SK-N-SH treated with all-trans-retinoic acid at 6 μM for 48 hours (cell line): ENCODE results near the gene NRIP1.

Experiments
- ATAC-seq: fragments of 200-7000 bp; cut with Tn5 transposase; 3 replicates; pipeline ENCODE4 v1.9.1; 2020; ENCODE audit warnings: mild to moderate bottlenecking, moderate library complexity
- ARNTL ChIP-seq: fragments of 450-650 bp; formaldehyde crosslinking; IDR thresholded peaks from 2 replicates; pipeline ENCODE4 v1.5.0; 2020; ENCODE audit warnings: low read depth, mild to moderate bottlenecking, moderate library complexity, borderline replicate concordance
- BACH2 ChIP-seq: fragments of 250-450 bp; sonication (Bioruptor Pico); IDR thresholded peaks from 2 replicates; pipeline ENCODE4 v1.9.0; 2021; ENCODE audit warnings: mild to moderate bottlenecking, borderline replicate concordance
- ESRRG ChIP-seq: fragments of 250-450 bp; sonication (Bioruptor Pico); IDR thresholded peaks from 2 replicates; pipeline ENCODE4 v1.6.1; 2021; ENCODE audit warnings: mild to moderate bottlenecking
- GLIS3 ChIP-seq: fragments of 250-450 bp; sonication (Bioruptor Pico); IDR thresholded peaks from 2 replicates; pipeline ENCODE4 v1.5.0; 2020; ENCODE audit warnings: mild to moderate bottlenecking, moderate library complexity
- ISL1 ChIP-seq: fragments of 250-450 bp; sonication (Bioruptor Pico); IDR thresholded peaks from 2 replicates; pipeline ENCODE4 v2.1.2; 2022; ENCODE audit warnings: mild to moderate bottlenecking, moderate library complexity
- OSR1 ChIP-seq: fragments of 250-450 bp; sonication (Bioruptor Pico); IDR thresholded peaks from 2 replicates; pipeline ENCODE4 v1.8.0; 2022; ENCODE audit warnings: moderate library complexity, mild to moderate bottlenecking, inconsistent platforms
- PPARA ChIP-seq: fragments of 250-450 bp; sonication (Bioruptor Pico); IDR thresholded peaks from 2 replicates; pipeline ENCODE4 v1.5.0; 2020; ENCODE audit warnings: mild to moderate bottlenecking, borderline replicate concordance
- SNAI2 ChIP-seq: fragments of 250-450 bp; sonication (Bioruptor Pico); IDR thresholded peaks from 2 replicates; pipeline ENCODE4 v1.5.0; 2020; ENCODE audit warnings: mild to moderate bottlenecking, moderate library complexity
- TCF4 ChIP-seq: fragments of 250-450 bp; sonication (Bioruptor Pico); IDR thresholded peaks from 2 replicates; pipeline ENCODE4 v1.8.0; 2021; ENCODE audit warnings: mild to moderate bottlenecking, moderate library complexity, borderline replicate concordance
- ZC3H10 ChIP-seq: fragments of 250-450 bp; sonication (Bioruptor Pico); IDR thresholded peaks from 2 replicates; pipeline ENCODE4 v1.5.1; 2021; ENCODE audit warnings: mild to moderate bottlenecking, moderate library complexity
- ZFP3 ChIP-seq: fragments of 250-450 bp; sonication (Bioruptor Pico); IDR thresholded peaks from 2 replicates; pipeline ENCODE4 v1.5.0; 2020; ENCODE audit warnings: mild to moderate bottlenecking, moderate library complexity
- ZFP30 ChIP-seq: fragments of 450-650 bp; formaldehyde crosslinking; IDR thresholded peaks from 2 replicates; pipeline ENCODE4 v1.5.0; 2022; ENCODE audit warnings: mild to moderate bottlenecking, moderate library complexity
- ZNF565 ChIP-seq: fragments of 450-650 bp; formaldehyde crosslinking; conservative IDR thresholded peaks from 2 replicates; pipeline ENCODE4 v1.5.0; 2020; ENCODE audit warnings: low read depth, mild to moderate bottlenecking, moderate library complexity
- ZNF70 ChIP-seq: fragments of 450-650 bp; formaldehyde crosslinking; IDR thresholded peaks from 2 replicates; pipeline ENCODE4 v1.5.0; 2020; ENCODE audit warnings: mild to moderate bottlenecking, moderate library complexity
- ZNF8 ChIP-seq: fragments of 450-650 bp; formaldehyde crosslinking; IDR thresholded peaks from 2 replicates; pipeline ENCODE4 v1.5.0; 2020; ENCODE audit warnings: mild to moderate bottlenecking, moderate library complexity
- TF ChIP-seq, protein P1 (sequence below): fragments of 250-450 bp; sonication (Bioruptor Pico); IDR thresholded peaks from 2 replicates; pipeline ENCODE4 v1.5.0; 2020; ENCODE audit warnings: mild to moderate bottlenecking, moderate library complexity
- TF ChIP-seq, protein P2 (sequence below): fragments of 250-450 bp; sonication (Bioruptor Pico); IDR thresholded peaks from 2 replicates; pipeline ENCODE4 v1.8.0; 2020; ENCODE audit warnings: mild to moderate bottlenecking, moderate library complexity, borderline replicate concordance
- TF ChIP-seq, protein P3 (sequence below): fragments of 250-450 bp; sonication (Bioruptor Pico); IDR thresholded peaks from 2 replicates; pipeline ENCODE4 v1.5.1; 2021; ENCODE audit warnings: mild to moderate bottlenecking, moderate library complexity
- TF ChIP-seq, protein P4 (sequence below): fragments of 250-450 bp; sonication (Bioruptor Pico); IDR thresholded peaks from 2 replicates; pipeline ENCODE4 v1.8.0; 2021; ENCODE audit warnings: low read depth, mild to moderate bottlenecking, moderate library complexity, borderline replicate concordance

The NRIP1 gene

DNA sequence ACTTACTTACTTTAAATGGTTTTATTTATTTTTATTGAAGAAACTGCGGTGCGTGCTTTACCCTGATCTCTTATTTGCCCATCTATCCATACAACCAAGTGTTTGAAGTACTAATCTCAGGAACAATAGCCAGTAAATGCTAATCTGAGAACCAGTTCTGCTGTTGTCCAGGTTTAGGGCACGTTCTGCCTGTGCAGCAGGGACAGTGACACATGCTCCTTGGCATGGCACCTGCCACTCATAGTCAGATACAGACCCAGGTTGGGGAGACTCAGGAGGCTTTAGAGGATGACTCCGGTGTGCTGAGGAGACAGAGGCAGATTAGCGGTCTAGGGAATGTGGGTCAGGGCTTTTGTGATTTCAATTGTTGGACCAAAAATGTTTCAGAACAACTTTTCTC lies 83.6 kb downstream of the NRIP1 start:
- TF ChIP-seq OSR1 (no peak), ZFP3 (CRISPR knock-in tag) (no peak), ARNTL (CRISPR knock-in tag) (no peak), ZNF70 (CRISPR knock-in tag) (no peak), ZFP30 (CRISPR knock-in tag) (no peak), PPARA (CRISPR knock-in tag) (no peak), GLIS3 (no peak), ZNF8 (no peak), ISL1 (no peak)
- TF ChIP-seq, protein P1, sequence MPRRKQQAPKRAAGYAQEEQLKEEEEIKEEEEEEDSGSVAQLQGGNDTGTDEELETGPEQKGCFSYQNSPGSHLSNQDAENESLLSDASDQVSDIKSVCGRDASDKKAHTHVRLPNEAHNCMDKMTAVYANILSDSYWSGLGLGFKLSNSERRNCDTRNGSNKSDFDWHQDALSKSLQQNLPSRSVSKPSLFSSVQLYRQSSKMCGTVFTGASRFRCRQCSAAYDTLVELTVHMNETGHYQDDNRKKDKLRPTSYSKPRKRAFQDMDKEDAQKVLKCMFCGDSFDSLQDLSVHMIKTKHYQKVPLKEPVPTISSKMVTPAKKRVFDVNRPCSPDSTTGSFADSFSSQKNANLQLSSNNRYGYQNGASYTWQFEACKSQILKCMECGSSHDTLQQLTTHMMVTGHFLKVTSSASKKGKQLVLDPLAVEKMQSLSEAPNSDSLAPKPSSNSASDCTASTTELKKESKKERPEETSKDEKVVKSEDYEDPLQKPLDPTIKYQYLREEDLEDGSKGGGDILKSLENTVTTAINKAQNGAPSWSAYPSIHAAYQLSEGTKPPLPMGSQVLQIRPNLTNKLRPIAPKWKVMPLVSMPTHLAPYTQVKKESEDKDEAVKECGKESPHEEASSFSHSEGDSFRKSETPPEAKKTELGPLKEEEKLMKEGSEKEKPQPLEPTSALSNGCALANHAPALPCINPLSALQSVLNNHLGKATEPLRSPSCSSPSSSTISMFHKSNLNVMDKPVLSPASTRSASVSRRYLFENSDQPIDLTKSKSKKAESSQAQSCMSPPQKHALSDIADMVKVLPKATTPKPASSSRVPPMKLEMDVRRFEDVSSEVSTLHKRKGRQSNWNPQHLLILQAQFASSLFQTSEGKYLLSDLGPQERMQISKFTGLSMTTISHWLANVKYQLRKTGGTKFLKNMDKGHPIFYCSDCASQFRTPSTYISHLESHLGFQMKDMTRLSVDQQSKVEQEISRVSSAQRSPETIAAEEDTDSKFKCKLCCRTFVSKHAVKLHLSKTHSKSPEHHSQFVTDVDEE, result no peak
- TF ChIP-seq, protein P2, sequence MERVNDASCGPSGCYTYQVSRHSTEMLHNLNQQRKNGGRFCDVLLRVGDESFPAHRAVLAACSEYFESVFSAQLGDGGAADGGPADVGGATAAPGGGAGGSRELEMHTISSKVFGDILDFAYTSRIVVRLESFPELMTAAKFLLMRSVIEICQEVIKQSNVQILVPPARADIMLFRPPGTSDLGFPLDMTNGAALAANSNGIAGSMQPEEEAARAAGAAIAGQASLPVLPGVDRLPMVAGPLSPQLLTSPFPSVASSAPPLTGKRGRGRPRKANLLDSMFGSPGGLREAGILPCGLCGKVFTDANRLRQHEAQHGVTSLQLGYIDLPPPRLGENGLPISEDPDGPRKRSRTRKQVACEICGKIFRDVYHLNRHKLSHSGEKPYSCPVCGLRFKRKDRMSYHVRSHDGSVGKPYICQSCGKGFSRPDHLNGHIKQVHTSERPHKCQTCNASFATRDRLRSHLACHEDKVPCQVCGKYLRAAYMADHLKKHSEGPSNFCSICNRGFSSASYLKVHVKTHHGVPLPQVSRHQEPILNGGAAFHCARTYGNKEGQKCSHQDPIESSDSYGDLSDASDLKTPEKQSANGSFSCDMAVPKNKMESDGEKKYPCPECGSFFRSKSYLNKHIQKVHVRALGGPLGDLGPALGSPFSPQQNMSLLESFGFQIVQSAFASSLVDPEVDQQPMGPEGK (CRISPR knock-in tag), result no peak
- no peak for ATAC-seq

DNA sequence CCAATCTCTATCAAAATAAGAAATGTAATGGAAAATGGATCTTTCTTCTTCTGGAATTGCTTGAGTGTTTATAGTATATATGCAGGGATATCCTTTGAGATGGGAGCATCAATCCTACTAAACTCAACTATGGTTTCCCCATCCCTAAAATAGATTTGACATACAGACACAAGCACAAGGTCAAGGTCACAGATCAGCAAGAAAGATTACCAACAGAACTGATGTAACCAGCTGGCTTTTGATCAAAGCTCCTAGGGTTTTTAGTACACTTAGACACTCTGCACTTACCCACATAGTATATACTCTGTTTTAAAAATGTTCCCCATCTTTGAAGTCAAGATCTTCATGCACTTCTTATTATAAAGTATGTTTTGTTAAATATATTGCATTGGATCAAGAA lies 85.5 kb downstream of the NRIP1 start:
- TF ChIP-seq ISL1, result no peak
- ATAC-seq, result no peak

DNA sequence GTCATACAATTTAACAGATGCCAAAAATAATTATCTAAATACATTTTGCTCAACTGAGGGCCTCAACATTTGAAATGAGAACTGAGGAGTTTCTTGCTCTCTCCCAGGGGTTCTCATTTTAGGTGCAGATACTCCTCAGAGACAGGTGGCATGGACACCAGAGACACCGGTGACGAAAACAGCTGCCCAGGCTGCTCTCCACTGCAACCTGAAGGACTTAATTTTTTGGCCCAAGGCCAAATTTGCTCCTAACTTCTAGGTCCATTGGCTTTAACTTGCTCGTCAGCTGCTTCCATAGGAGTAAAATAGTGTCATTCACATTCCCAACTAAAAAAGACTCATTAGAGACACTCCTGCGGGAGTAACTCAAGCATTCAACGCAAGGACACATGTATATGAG lies 87.0 kb downstream of the NRIP1 start:
- no peak for ATAC-seq
- TF ChIP-seq, protein P3, sequence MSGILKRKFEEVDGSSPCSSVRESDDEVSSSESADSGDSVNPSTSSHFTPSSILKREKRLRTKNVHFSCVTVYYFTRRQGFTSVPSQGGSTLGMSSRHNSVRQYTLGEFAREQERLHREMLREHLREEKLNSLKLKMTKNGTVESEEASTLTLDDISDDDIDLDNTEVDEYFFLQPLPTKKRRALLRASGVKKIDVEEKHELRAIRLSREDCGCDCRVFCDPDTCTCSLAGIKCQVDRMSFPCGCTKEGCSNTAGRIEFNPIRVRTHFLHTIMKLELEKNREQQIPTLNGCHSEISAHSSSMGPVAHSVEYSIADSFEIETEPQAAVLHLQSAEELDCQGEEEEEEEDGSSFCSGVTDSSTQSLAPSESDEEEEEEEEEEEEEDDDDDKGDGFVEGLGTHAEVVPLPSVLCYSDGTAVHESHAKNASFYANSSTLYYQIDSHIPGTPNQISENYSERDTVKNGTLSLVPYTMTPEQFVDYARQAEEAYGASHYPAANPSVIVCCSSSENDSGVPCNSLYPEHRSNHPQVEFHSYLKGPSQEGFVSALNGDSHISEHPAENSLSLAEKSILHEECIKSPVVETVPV (CRISPR knock-in tag), result no peak
- TF ChIP-seq, protein P1, result no peak
- TF ChIP-seq ZFP30 (CRISPR knock-in tag) (no peak), GLIS3 (no peak), PPARA (CRISPR knock-in tag) (no peak), ZNF565 (CRISPR knock-in tag) (no peak), ARNTL (CRISPR knock-in tag) (no peak), ZC3H10 (CRISPR knock-in tag) (no peak), BACH2 (CRISPR knock-in tag) (no peak), SNAI2 (CRISPR knock-in tag) (no peak), ESRRG (CRISPR knock-in tag) (no peak), TCF4 (CRISPR knock-in tag) (no peak), OSR1 (no peak)
- TF ChIP-seq, protein P4, sequence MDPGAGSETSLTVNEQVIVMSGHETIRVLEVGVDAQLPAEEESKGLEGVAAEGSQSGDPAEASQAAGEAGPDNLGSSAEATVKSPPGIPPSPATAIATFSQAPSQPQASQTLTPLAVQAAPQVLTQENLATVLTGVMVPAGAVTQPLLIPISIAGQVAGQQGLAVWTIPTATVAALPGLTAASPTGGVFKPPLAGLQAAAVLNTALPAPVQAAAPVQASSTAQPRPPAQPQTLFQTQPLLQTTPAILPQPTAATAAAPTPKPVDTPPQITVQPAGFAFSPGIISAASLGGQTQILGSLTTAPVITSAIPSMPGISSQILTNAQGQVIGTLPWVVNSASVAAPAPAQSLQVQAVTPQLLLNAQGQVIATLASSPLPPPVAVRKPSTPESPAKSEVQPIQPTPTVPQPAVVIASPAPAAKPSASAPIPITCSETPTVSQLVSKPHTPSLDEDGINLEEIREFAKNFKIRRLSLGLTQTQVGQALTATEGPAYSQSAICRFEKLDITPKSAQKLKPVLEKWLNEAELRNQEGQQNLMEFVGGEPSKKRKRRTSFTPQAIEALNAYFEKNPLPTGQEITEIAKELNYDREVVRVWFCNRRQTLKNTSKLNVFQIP, result no peak
- TF ChIP-seq, protein P2 (CRISPR knock-in tag), result no peak
